DOHH2 (cell line): ENCODE results near the gene FAM20C.

Experiments
- H3F3A ChIP-seq: fragments of 200-600 bp; sonication (generic), shearing (Covaris generic); 2 replicates; pipeline ENCODE4 v1.6.0; 2016; ENCODE audit warnings: antibody characterized with exemption, mild to moderate bottlenecking; ENCODE audit not compliant: control insufficient read depth, insufficient read depth
- H3K27ac ChIP-seq: fragments of 200-600 bp; sonication (generic); 2 replicates; pipeline ENCODE4 v1.5.1; 2014; ENCODE audit warnings: low read depth, mild to moderate bottlenecking, low read length, moderate library complexity
- H3K27me3 ChIP-seq: fragments of 200-600 bp; sonication (generic); 2 replicates; pipeline ENCODE4 v1.6.1; 2014; ENCODE audit warnings: mild to moderate bottlenecking, low read length, mixed read lengths; ENCODE audit not compliant: control insufficient read depth
- H3K36me3 ChIP-seq: fragments of 200-600 bp; sonication (generic); 2 replicates; pipeline ENCODE4 v1.6.1; 2014; ENCODE audit warnings: mild to moderate bottlenecking, low read length, moderate library complexity, mixed read lengths; ENCODE audit not compliant: control insufficient read depth
- H3K4me1 ChIP-seq: fragments of 200-600 bp; sonication (generic); 2 replicates; pipeline ENCODE4 v1.6.1; 2014; ENCODE audit warnings: mild to moderate bottlenecking, low read length, mixed read lengths; ENCODE audit not compliant: control insufficient read depth
- H3K4me2 ChIP-seq: fragments of 200-600 bp; sonication (generic); 2 replicates; pipeline ENCODE4 v1.6.0; 2014; ENCODE audit warnings: mild to moderate bottlenecking, low read length, moderate library complexity
- H3K4me3 ChIP-seq: fragments of 200-600 bp; sonication (generic); 2 replicates; pipeline ENCODE4 v1.5.1; 2014; ENCODE audit warnings: mild to moderate bottlenecking, low read length, mixed read lengths
- H3K79me2 ChIP-seq: fragments of 200-600 bp; sonication (generic); 2 replicates; pipeline ENCODE4 v1.6.1; 2014; ENCODE audit warnings: mild to moderate bottlenecking, low read length, mixed read lengths; ENCODE audit not compliant: control insufficient read depth
- H3K9me2 ChIP-seq: fragments of 200-600 bp; sonication (generic); replicated peaks from 2 replicates; pipeline ENCODE4 v1.6.1; 2014; ENCODE audit warnings: mild to moderate bottlenecking, low read length, mixed read lengths; ENCODE audit not compliant: control insufficient read depth
- H3K9me3 ChIP-seq: fragments of 200-600 bp; sonication (generic); 2 replicates; pipeline ENCODE4 v1.6.1; 2014; ENCODE audit warnings: antibody characterized with exemption, low read length, mixed read lengths; ENCODE audit not compliant: control insufficient read depth, insufficient read depth
- H4K20me1 ChIP-seq: fragments of 200-600 bp; sonication (generic); 2 replicates; pipeline ENCODE4 v1.6.0; 2014; ENCODE audit warnings: low read depth, mild to moderate bottlenecking, antibody characterized with exemption, low read length, moderate library complexity; ENCODE audit not compliant: control insufficient read depth, insufficient read depth
- CTCF ChIP-seq: fragments of 200-600 bp; sonication (generic); IDR thresholded peaks from one replicate; pipeline ENCODE4 v1.5.1; 2014; ENCODE audit warnings: antibody characterized with exemption, mild to moderate bottlenecking, low read depth, low read length; ENCODE audit not compliant: poor library complexity, severe bottlenecking
- EZH2phosphoT487 ChIP-seq: fragments of 200-600 bp; sonication (generic); IDR thresholded peaks from 2 replicates; pipeline ENCODE4 v1.6.1; 2017; ENCODE audit warnings: borderline replicate concordance, mild to moderate bottlenecking, antibody characterized with exemption, low read length, moderate library complexity, mixed read lengths

Gene FAM20C

DNA sequence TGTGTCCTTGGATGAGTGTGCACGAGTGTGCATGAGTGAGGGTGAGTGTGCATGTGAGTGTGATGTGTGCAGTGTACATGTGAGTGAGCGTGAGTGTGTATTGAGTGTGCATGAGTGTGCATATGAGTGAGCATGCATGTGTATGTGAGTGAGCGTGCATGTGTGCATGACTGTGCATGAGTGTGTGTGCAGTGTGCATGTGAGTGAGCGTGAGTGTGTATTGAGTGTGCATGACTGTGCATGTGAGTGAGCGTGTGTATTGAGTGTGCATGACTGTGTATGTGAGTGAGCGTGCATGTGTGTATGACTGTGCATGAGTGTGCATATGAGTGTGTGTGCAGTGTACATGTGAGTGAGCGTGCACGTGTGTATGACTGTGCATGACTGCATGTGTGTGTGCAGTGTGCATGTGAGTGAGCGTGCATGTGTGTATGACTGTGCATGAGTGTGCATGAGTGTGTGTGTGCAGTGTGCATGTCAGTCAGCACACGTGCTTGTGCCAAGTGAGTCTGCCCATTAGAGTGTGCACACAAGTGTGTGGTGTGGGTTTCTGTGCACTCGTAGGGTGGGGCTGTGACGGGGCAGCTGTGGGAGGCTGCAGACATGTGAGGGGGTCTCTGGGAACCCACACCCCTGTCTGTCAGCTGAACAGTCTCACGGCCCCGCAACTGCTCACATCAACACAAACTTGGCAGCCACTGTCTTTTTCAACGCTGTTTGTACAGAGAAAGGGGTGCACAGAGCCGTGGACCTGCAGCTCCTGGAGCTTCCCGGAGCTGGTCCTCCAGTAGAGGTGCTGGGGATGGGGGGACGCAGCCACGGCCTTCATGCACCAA is 112.4 kb downstream of the FAM20C start:
- Histone ChIP-seq H3K27ac (no peak overlapping the region), H3K4me2 (no peak overlapping the region), H3K9me3 (peaks cover 66% of the 10 kb centered on the region)

GRCh38 chr7:305410-306151 is 113.2 kb downstream of the FAM20C start:
- no peaks in the 10 kb centered on the region for H3K4me1 ChIP-seq
- H3K4me3 ChIP-seq = no peak overlapping the region
- no peaks in the 10 kb centered on the region for H3K9me2 ChIP-seq
- H3K27me3 ChIP-seq = no peaks in the 10 kb centered on the region
- no peaks in the 10 kb centered on the region for H3K79me2 ChIP-seq
- no peaks in the 10 kb centered on the region for H3F3A ChIP-seq
- H3K27ac ChIP-seq = no peak overlapping the region
- H3K4me2 ChIP-seq = no peak overlapping the region
- no peaks in the 10 kb centered on the region for H4K20me1 ChIP-seq
- TF ChIP-seq CTCF = no peak
- no peak for TF ChIP-seq EZH2phosphoT487
- H3K36me3 ChIP-seq = no peaks in the 10 kb centered on the region
- H3K9me3 ChIP-seq = peaks cover 60% of the 10 kb centered on the region

More for the DNA sequence above, 112.4 kb downstream of the FAM20C start:
- no peaks in the 10 kb centered on the region for H3K9me2 ChIP-seq
- no peaks in the 10 kb centered on the region for H3K4me1 ChIP-seq
- H3K36me3 ChIP-seq = no peaks in the 10 kb centered on the region
- no peak overlapping the region for H3K4me3 ChIP-seq
- H3F3A ChIP-seq = no peaks in the 10 kb centered on the region
- no peaks in the 10 kb centered on the region for H4K20me1 ChIP-seq
- H3K79me2 ChIP-seq = no peaks in the 10 kb centered on the region
- no peaks in the 10 kb centered on the region for H3K27me3 ChIP-seq
- TF ChIP-seq EZH2phosphoT487 = no peak

GRCh38 chr7:307970-308369 is 115.6 kb downstream of the FAM20C start:
- no peaks in the 10 kb centered on the region for H3K9me2 ChIP-seq
- H3K27me3 ChIP-seq = no peaks in the 10 kb centered on the region
- no peaks in the 10 kb centered on the region for H3K4me1 ChIP-seq
- no peaks in the 10 kb centered on the region for H3F3A ChIP-seq
- H3K36me3 ChIP-seq = no peaks in the 10 kb centered on the region
- H3K79me2 ChIP-seq = no peaks in the 10 kb centered on the region
- no peaks in the 10 kb centered on the region for H4K20me1 ChIP-seq
- H3K4me3 ChIP-seq = no peak overlapping the region
- H3K9me3 ChIP-seq = peaks cover 43% of the 10 kb centered on the region
- TF ChIP-seq EZH2phosphoT487 (no peak), CTCF (no peak)
- H3K4me2 ChIP-seq = no peak overlapping the region
- H3K27ac ChIP-seq = no peak overlapping the region
